A549 (cell line): ENCODE measurements around the gene MYO18B.

ENCODE experiments used
- CBX8 ChIP-seq: fragments of 200-600 bp; sonication (generic); IDR thresholded peaks from 2 replicates; pipeline ENCODE4 v1.6.1; 2016
- CEBPB ChIP-seq, 2 experiments: fragments of >200 bp in 1 of 2; sonication (Bioruptor Twin) in 1 of 2; formaldehyde crosslinking in 1 of 2; IDR thresholded peaks; 2 replicates each; pipeline ENCODE4 v1.6.1; 2012 to 2016
- HDAC2 ChIP-seq: fragments of 200-600 bp; sonication (generic); IDR thresholded peaks from 2 replicates; pipeline ENCODE4 v1.6.1; 2016
- MYC ChIP-seq: IDR thresholded peaks from 2 replicates; pipeline ENCODE4 v1.6.1; 2012; ENCODE audit warnings: mild to moderate bottlenecking, inconsistent platforms, low read length, improper control_type of control experiment, borderline replicate concordance
- NR3C1 ChIP-seq: fragments of >200 bp; sonication (Bioruptor Twin); formaldehyde crosslinking; IDR thresholded peaks from 3 replicates; pipeline ENCODE4 v1.6.1; 2017
- POLR2A ChIP-seq: IDR thresholded peaks from 2 replicates; pipeline ENCODE4 v1.6.1; 2012; ENCODE audit warnings: mild to moderate bottlenecking, low read length
- POLR2AphosphoS2 ChIP-seq: conservative IDR thresholded peaks from 2 replicates; pipeline ENCODE4 v1.6.1; 2012; ENCODE audit warnings: low read length, improper control_type of control experiment, inconsistent platforms
- RAD21 ChIP-seq, 2 experiments: fragments of >200 bp in 1 of 2; sonication (Bioruptor Twin) in 1 of 2; formaldehyde crosslinking in 1 of 2; IDR thresholded peaks in 1 of 2; conservative IDR thresholded peaks in 1 of 2; 2 replicates in 1 of 2; 3 replicates in 1 of 2; pipeline ENCODE4 v1.6.1; 2012 to 2018; ENCODE audit warnings: inconsistent platforms in 1 of 2
- RARB ChIP-seq: fragments of 250-450 bp; sonication (Bioruptor Pico); IDR thresholded peaks from 2 replicates; pipeline ENCODE4 v1.8.0; 2021; ENCODE audit warnings: mild to moderate bottlenecking, moderate library complexity
- RCOR1 ChIP-seq: fragments of 150-350 bp; IDR thresholded peaks from 2 replicates; pipeline ENCODE4 v1.6.1; 2014; ENCODE audit warnings: antibody characterized with exemption, low read length, low read depth
- ZC3H11A ChIP-seq: fragments of 450-650 bp; IDR thresholded peaks from 2 replicates; pipeline ENCODE4 v1.6.1; 2014; ENCODE audit warnings: antibody characterized with exemption, mild to moderate bottlenecking
- TF ChIP-seq, protein P1 (sequence below): fragments of >200 bp; sonication (Bioruptor Twin); formaldehyde crosslinking; IDR thresholded peaks from 3 replicates; pipeline ENCODE4 v1.5.1; 2016
- TF ChIP-seq, protein P2 (sequence below): fragments of 150-350 bp; IDR thresholded peaks from 2 replicates; pipeline ENCODE4 v1.6.1; 2014; ENCODE audit warnings: low read depth, mild to moderate bottlenecking, low read length

DNA sequence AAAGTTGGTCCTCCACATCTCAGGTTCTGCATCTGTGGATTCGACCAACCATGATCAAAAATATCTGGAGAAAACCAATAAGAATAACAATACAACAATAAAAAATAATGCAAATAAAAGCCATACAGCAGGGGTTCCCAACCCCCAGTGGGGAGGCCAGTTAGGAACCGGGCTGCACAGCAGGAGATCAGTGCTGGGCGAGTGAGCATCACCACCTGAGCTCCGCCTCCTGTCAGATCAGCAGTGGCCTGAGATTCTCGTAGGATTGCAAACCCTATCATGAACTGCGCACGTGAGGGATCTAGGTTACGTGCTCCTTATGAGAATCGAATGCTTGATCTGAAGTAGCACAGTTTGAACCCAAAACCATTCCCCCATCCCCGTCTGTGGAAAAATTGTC, 25.4 kb upstream of the MYO18B start:
- no peak for TF ChIP-seq HDAC2
- TF ChIP-seq, protein P1, sequence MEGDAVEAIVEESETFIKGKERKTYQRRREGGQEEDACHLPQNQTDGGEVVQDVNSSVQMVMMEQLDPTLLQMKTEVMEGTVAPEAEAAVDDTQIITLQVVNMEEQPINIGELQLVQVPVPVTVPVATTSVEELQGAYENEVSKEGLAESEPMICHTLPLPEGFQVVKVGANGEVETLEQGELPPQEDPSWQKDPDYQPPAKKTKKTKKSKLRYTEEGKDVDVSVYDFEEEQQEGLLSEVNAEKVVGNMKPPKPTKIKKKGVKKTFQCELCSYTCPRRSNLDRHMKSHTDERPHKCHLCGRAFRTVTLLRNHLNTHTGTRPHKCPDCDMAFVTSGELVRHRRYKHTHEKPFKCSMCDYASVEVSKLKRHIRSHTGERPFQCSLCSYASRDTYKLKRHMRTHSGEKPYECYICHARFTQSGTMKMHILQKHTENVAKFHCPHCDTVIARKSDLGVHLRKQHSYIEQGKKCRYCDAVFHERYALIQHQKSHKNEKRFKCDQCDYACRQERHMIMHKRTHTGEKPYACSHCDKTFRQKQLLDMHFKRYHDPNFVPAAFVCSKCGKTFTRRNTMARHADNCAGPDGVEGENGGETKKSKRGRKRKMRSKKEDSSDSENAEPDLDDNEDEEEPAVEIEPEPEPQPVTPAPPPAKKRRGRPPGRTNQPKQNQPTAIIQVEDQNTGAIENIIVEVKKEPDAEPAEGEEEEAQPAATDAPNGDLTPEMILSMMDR: no peak
- no peak for TF ChIP-seq POLR2A
- TF ChIP-seq CEBPB (IDR thresholded peaks at IDR 0.05): no peak
- TF ChIP-seq, protein P2, sequence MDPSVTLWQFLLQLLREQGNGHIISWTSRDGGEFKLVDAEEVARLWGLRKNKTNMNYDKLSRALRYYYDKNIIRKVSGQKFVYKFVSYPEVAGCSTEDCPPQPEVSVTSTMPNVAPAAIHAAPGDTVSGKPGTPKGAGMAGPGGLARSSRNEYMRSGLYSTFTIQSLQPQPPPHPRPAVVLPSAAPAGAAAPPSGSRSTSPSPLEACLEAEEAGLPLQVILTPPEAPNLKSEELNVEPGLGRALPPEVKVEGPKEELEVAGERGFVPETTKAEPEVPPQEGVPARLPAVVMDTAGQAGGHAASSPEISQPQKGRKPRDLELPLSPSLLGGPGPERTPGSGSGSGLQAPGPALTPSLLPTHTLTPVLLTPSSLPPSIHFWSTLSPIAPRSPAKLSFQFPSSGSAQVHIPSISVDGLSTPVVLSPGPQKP: no peak
- TF ChIP-seq CBX8: no peak
- no peak for TF ChIP-seq RARB (CRISPR knock-in tag)
- TF ChIP-seq MYC: no peak
- TF ChIP-seq RAD21 (conservative IDR thresholded peaks at IDR 0.05 in 1 of 2, IDR thresholded peaks at IDR 0.05 in 1 of 2): no peak
- no peak for TF ChIP-seq NR3C1
- no peak for TF ChIP-seq RCOR1
- TF ChIP-seq ZC3H11A: no peak
- no peak for TF ChIP-seq POLR2AphosphoS2
